HepG2 (cell line): ENCODE results near the gene JPH2. TPM values are rescaled to one million over a fixed set of nuclear protein-coding genes. Genes with fewer than 3 reads are reported as not detected.

Source experiments
- ASH2L ChIP-seq: fragments of 300-600, 200-600 bp; sonication (generic); IDR thresholded peaks from 2 replicates; pipeline ENCODE4 v1.7.0; 2017; ENCODE audit warnings: low read depth, mild to moderate bottlenecking, moderate library complexity, mixed read lengths, low read length; ENCODE audit not compliant: insufficient read length
- CCDC6 ChIP-seq: sonication (generic); formaldehyde crosslinking; IDR thresholded peaks from 2 replicates; pipeline ENCODE4 v1.8.1; 2022; ENCODE audit warnings: mild to moderate bottlenecking, missing genetic modification reagents, moderate library complexity
- FOXK2 ChIP-seq: fragments of 450-650 bp; IDR thresholded peaks from 2 replicates; pipeline ENCODE4 v1.6.1; 2016
- HNRNPH1 ChIP-seq: fragments of 200-400 bp; formaldehyde crosslinking; optimal IDR thresholded peaks from 2 replicates; pipeline ENCODE3; 2017; ENCODE audit warnings: mild to moderate bottlenecking, low read depth, low read length
- MBNL3 ChIP-seq: fragments of 250-450 bp; sonication (Bioruptor Pico); conservative IDR thresholded peaks from 2 replicates; pipeline ENCODE4 v1.8.0; 2022; ENCODE audit warnings: mild to moderate bottlenecking, inconsistent platforms
- ZNF354B ChIP-seq: sonication (generic); formaldehyde crosslinking; IDR thresholded peaks from 2 replicates; pipeline ENCODE4 v1.8.0; 2022; ENCODE audit warnings: mild to moderate bottlenecking, missing genetic modification reagents
- ZNF775 ChIP-seq: sonication (generic); formaldehyde crosslinking; IDR thresholded peaks from 2 replicates; pipeline ENCODE4 v1.4.0; 2020; ENCODE audit warnings: missing genetic modification reagents, mild to moderate bottlenecking, moderate library complexity, borderline replicate concordance
- ZNF780A ChIP-seq: sonication (generic); formaldehyde crosslinking; IDR thresholded peaks from 2 replicates; pipeline ENCODE4 v1.8.0; 2022; ENCODE audit warnings: mild to moderate bottlenecking, missing genetic modification reagents, moderate library complexity
- polyA plus RNA-seq, 8 experiments: library from polyadenylated mRNA; depleted of rRNA in 3 of 8; stranded (reverse) in 7 of 8; unstranded in 1 of 8; fragments of >200 nt; fragmentation: Illumina TruSeq in 4 of 8; extraction: Trizol in 4 of 8; gene quantifications; 2 replicates each; pipeline versions ENCODE4 v1.2.1 to v1.2.3, GENCODE V29; 2011 to 2016; ENCODE audit warnings: low read depth in 4 of 8, missing spikeins in 1 of 8, mixed read lengths in 1 of 8; ENCODE audit not compliant: insufficient read depth in 1 of 8
- total RNA-seq, 5 experiments: library from RNA; depleted of rRNA; stranded (reverse); fragments of >200 nt; fragmentation: Illumina TruSeq; extraction: Trizol; gene quantifications; 2 replicates each; pipeline ENCODE4 v1.2.3, GENCODE V29; 2016; ENCODE audit warnings: low read depth in 1 of 5
- TF ChIP-seq, protein P1 (sequence below): sonication (generic); formaldehyde crosslinking; IDR thresholded peaks from 2 replicates; pipeline ENCODE4 v1.4.0; 2020; ENCODE audit warnings: missing genetic modification reagents
- TF ChIP-seq, protein P2 (sequence below): IDR thresholded peaks from 2 replicates; pipeline ENCODE4 v1.6.1; 2018; ENCODE audit warnings: missing genetic modification reagents
- TF ChIP-seq, protein P3 (sequence below): sonication (generic); formaldehyde crosslinking; IDR thresholded peaks from 2 replicates; pipeline ENCODE4 v1.4.0; 2020; ENCODE audit warnings: mild to moderate bottlenecking, missing genetic modification reagents
- TF ChIP-seq, protein P4 (sequence below): IDR thresholded peaks from 2 replicates; pipeline ENCODE4 v1.6.1; 2016; ENCODE audit warnings: mild to moderate bottlenecking
- TF ChIP-seq, protein P5 (sequence below): sonication (generic); formaldehyde crosslinking; IDR thresholded peaks from 2 replicates; pipeline ENCODE4 v1.5.1; 2020; ENCODE audit warnings: missing genetic modification reagents, mild to moderate bottlenecking, borderline replicate concordance

JPH2 gene
- total and polyA plus RNA-seq, 2 of the 13 experiments (the other 11 are each of a cell fraction or from before 2014, with no cell fraction given) = 0.42 TPM; not detected in 1

DNA sequence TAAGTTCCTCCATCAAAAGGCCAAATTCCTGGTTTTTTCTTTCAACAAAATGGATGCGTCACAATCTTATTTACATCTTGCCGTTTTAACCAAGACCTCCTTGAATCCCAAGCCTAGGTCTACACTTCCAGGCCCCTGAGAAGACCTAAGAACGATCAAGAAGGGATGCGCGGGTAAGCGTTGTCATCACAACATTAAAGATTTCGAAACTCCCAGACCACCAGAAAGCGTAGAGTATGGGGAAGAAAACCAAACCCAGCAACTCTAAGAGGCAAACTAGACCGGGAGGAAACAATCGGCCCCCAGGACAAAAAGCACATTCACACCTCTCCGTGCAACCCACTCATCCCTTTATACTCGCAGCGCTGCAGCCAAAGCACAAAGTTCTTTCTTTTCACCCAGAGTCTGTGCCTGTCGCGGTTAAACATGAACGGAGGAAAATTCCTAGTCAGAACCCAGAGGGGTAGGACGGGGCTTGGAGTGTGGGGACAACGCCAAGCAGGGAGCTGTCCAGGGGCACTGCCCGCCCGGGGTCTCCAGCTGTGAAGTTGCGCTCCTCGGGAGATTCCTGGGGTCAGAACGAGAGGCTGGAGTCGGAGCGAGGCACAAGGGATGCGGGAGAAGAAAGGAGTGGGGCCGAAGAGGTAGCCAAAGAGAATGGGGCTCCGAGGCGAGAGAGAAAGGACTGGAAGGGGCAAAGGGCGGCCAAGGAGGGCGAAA is 22.9 kb upstream of the JPH2 start (continued):
- TF ChIP-seq, protein P1, sequence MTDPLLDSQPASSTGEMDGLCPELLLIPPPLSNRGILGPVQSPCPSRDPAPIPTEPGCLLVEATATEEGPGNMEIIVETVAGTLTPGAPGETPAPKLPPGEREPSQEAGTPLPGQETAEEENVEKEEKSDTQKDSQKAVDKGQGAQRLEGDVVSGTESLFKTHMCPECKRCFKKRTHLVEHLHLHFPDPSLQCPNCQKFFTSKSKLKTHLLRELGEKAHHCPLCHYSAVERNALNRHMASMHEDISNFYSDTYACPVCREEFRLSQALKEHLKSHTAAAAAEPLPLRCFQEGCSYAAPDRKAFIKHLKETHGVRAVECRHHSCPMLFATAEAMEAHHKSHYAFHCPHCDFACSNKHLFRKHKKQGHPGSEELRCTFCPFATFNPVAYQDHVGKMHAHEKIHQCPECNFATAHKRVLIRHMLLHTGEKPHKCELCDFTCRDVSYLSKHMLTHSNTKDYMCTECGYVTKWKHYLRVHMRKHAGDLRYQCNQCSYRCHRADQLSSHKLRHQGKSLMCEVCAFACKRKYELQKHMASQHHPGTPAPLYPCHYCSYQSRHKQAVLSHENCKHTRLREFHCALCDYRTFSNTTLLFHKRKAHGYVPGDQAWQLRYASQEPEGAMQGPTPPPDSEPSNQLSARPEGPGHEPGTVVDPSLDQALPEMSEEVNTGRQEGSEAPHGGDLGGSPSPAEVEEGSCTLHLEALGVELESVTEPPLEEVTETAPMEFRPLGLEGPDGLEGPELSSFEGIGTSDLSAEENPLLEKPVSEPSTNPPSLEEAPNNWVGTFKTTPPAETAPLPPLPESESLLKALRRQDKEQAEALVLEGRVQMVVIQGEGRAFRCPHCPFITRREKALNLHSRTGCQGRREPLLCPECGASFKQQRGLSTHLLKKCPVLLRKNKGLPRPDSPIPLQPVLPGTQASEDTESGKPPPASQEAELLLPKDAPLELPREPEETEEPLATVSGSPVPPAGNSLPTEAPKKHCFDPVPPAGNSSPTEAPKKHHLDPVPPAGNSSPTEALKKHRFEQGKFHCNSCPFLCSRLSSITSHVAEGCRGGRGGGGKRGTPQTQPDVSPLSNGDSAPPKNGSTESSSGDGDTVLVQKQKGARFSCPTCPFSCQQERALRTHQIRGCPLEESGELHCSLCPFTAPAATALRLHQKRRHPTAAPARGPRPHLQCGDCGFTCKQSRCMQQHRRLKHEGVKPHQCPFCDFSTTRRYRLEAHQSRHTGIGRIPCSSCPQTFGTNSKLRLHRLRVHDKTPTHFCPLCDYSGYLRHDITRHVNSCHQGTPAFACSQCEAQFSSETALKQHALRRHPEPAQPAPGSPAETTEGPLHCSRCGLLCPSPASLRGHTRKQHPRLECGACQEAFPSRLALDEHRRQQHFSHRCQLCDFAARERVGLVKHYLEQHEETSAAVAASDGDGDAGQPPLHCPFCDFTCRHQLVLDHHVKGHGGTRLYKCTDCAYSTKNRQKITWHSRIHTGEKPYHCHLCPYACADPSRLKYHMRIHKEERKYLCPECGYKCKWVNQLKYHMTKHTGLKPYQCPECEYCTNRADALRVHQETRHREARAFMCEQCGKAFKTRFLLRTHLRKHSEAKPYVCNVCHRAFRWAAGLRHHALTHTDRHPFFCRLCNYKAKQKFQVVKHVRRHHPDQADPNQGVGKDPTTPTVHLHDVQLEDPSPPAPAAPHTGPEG (CRISPR knock-in tag) = no peak
- no peak for TF ChIP-seq FOXK2
- peak; percentile 74; the same call in 1 of the 2 replicates for TF ChIP-seq ZNF775 (CRISPR knock-in tag)
- no peak for TF ChIP-seq HNRNPH1
- TF ChIP-seq ASH2L = no peak
- TF ChIP-seq, protein P2, sequence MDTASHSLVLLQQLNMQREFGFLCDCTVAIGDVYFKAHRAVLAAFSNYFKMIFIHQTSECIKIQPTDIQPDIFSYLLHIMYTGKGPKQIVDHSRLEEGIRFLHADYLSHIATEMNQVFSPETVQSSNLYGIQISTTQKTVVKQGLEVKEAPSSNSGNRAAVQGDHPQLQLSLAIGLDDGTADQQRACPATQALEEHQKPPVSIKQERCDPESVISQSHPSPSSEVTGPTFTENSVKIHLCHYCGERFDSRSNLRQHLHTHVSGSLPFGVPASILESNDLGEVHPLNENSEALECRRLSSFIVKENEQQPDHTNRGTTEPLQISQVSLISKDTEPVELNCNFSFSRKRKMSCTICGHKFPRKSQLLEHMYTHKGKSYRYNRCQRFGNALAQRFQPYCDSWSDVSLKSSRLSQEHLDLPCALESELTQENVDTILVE (CRISPR knock-in tag) = no peak; the same call in 1 of the 2 replicates
- no peak for TF ChIP-seq ZNF354B (CRISPR knock-in tag)
- TF ChIP-seq MBNL3 (CRISPR knock-in tag) = no peak
- TF ChIP-seq ZNF780A (CRISPR knock-in tag) = peak; percentile 53; the same call in 1 of the 2 replicates
- TF ChIP-seq, protein P3, sequence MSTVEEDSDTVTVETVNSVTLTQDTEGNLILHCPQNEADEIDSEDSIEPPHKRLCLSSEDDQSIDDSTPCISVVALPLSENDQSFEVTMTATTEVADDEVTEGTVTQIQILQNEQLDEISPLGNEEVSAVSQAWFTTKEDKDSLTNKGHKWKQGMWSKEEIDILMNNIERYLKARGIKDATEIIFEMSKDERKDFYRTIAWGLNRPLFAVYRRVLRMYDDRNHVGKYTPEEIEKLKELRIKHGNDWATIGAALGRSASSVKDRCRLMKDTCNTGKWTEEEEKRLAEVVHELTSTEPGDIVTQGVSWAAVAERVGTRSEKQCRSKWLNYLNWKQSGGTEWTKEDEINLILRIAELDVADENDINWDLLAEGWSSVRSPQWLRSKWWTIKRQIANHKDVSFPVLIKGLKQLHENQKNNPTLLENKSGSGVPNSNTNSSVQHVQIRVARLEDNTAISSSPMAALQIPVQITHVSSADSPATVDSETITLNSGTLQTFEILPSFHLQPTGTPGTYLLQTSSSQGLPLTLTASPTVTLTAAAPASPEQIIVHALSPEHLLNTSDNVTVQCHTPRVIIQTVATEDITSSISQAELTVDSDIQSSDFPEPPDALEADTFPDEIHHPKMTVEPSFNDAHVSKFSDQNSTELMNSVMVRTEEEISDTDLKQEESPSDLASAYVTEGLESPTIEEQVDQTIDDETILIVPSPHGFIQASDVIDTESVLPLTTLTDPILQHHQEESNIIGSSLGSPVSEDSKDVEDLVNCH (CRISPR knock-in tag) = 0 out of 2 replicates have a peak, but pooled peaks have one; percentile 33
- TF ChIP-seq, protein P4, sequence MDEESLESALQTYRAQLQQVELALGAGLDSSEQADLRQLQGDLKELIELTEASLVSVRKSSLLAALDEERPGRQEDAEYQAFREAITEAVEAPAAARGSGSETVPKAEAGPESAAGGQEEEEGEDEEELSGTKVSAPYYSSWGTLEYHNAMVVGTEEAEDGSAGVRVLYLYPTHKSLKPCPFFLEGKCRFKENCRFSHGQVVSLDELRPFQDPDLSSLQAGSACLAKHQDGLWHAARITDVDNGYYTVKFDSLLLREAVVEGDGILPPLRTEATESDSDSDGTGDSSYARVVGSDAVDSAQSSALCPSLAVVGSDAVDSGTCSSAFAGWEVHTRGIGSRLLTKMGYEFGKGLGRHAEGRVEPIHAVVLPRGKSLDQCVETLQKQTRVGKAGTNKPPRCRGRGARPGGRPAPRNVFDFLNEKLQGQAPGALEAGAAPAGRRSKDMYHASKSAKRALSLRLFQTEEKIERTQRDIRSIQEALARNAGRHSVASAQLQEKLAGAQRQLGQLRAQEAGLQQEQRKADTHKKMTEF = peak; percentile 5; the same call in 1 of the 2 replicates
- peak; percentile 73; the same call in 1 of the 2 replicates for TF ChIP-seq CCDC6
- TF ChIP-seq, protein P5, sequence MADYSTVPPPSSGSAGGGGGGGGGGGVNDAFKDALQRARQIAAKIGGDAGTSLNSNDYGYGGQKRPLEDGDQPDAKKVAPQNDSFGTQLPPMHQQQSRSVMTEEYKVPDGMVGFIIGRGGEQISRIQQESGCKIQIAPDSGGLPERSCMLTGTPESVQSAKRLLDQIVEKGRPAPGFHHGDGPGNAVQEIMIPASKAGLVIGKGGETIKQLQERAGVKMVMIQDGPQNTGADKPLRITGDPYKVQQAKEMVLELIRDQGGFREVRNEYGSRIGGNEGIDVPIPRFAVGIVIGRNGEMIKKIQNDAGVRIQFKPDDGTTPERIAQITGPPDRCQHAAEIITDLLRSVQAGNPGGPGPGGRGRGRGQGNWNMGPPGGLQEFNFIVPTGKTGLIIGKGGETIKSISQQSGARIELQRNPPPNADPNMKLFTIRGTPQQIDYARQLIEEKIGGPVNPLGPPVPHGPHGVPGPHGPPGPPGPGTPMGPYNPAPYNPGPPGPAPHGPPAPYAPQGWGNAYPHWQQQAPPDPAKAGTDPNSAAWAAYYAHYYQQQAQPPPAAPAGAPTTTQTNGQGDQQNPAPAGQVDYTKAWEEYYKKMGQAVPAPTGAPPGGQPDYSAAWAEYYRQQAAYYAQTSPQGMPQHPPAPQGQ (CRISPR knock-in tag) = no peak
